Suprapubic skin (tissue), 4 donors: Measurements from ENCODE around the gene PLOD2. TPM values are rescaled to one million over a fixed set of nuclear protein-coding genes. Genes with fewer than 3 reads are reported as not detected.

Source experiments
- DNase-seq, 2 donors: peaks; one replicate each; pipeline ENCODE4 v3.0.0-alpha.2; 2019; ENCODE audit warnings: low spot score in 2 of 2
- H3K27ac ChIP-seq: fragments of 200-600 bp; sonication (generic); one replicate; pipeline ENCODE4 v1.5.1; 2019
- H3K27me3 ChIP-seq: fragments of 200-600 bp; sonication (generic); one replicate; pipeline ENCODE4 v1.5.1; 2019
- H3K36me3 ChIP-seq: fragments of 200-600 bp; sonication (generic); one replicate; pipeline ENCODE4 v1.5.1; 2019
- H3K4me1 ChIP-seq: fragments of 200-600 bp; sonication (generic); one replicate; pipeline ENCODE4 v1.5.1; 2019
- H3K4me3 ChIP-seq: fragments of 200-600 bp; sonication (generic); one replicate; pipeline ENCODE4 v1.5.1; 2019; ENCODE audit warnings: mild to moderate bottlenecking
- H3K9me3 ChIP-seq: fragments of 200-600 bp; sonication (generic); one replicate; pipeline ENCODE4 v1.5.1; 2019
- CTCF ChIP-seq, 2 donors: fragments of 200-600 bp in 1 of 2; fragments of 450-650 bp in 1 of 2; sonication (generic) in 1 of 2; IDR thresholded peaks; one replicate each; pipeline ENCODE4 v1.5.1; 2016 to 2019; ENCODE audit warnings: antibody characterized with exemption in 2 of 2, mild to moderate bottlenecking in 1 of 2, moderate library complexity in 1 of 2
- EP300 ChIP-seq: sonication (generic); formaldehyde crosslinking; IDR thresholded peaks from one replicate; pipeline ENCODE4 v1.6.1; 2017; ENCODE audit warnings: antibody characterized with exemption
- POLR2A ChIP-seq, 2 donors: fragments of 450-650 bp; IDR thresholded peaks; one replicate each; pipeline ENCODE4 v1.6.1; 2017; ENCODE audit warnings: antibody characterized with exemption in 2 of 2, mild to moderate bottlenecking in 2 of 2, moderate library complexity in 2 of 2
- POLR2AphosphoS5 ChIP-seq, 3 donors: sonication (generic); formaldehyde crosslinking; IDR thresholded peaks; one replicate each; pipeline ENCODE4 v1.6.1; 2017; ENCODE audit warnings: antibody characterized with exemption in 3 of 3
- WGBS: methylation state at CpG from one replicate; pipeline ENCODE4 v1.1.5; 2018; 5-methylcytosine and 5-hydroxymethylcytosine counted together
- total RNA-seq, 4 donors: library from RNA; depleted of rRNA; stranded (reverse); fragments of >200 nt; gene quantifications; one replicate each; pipeline ENCODE4 v1.1.0, GENCODE V29; 2016

Gene PLOD2
- 10 to 100 TPM in 2 of 4 donors, 1 to 10 TPM in 2; 5.3 to 19.0 (median 8.6) TPM for total RNA-seq

GRCh38 chr3:146160964-146161662, at the start of gene PLOD2:
Gene PLOD2, minus strand, starts transcription at chr3:146161184. Its CDS starts 195 bp downstream, at chr3:146160989.
- DNase-seq: peak; percentile 75 to 82
- H3K4me1 ChIP-seq: peaks cover 37% of the 10 kb centered on the region
- no peaks in the 10 kb centered on the region for H3K9me3 ChIP-seq
- peak within 1 kb of the TSS; percentile 90 for H3K4me3 ChIP-seq
- H3K27ac ChIP-seq: peak within 1 kb of the TSS; percentile 90
- TF ChIP-seq EP300: no peak
- peak in 1 of 2 donors; percentile 65 for TF ChIP-seq POLR2A (IDR thresholded peaks at IDR 0.05)
- no peaks in the 10 kb centered on the region for H3K36me3 ChIP-seq
- no peaks in the 10 kb centered on the region for H3K27me3 ChIP-seq
- WGBS: 0% methylated on average over 10 of the region's 74 CpGs

GRCh38 chr3:146209371-146209770, 48.4 kb upstream of the PLOD2 start:
- no peak for DNase-seq
- Histone ChIP-seq H3K27ac (no peak overlapping the region), H3K4me3 (no peak overlapping the region), H3K9me3 (no peaks in the 10 kb centered on the region), H3K27me3 (no peaks in the 10 kb centered on the region), H3K4me1 (no peaks in the 10 kb centered on the region), H3K36me3 (peaks cover 11% of the 10 kb centered on the region)
- TF ChIP-seq POLR2AphosphoS5 (IDR thresholded peaks at IDR 0.05) (no peak), EP300 (no peak), POLR2A (IDR thresholded peaks at IDR 0.05) (no peak), CTCF (IDR thresholded peaks at IDR 0.05) (no peak)

GRCh38 chr3:146203776-146204175, 42.8 kb upstream of the PLOD2 start:
- TF ChIP-seq EP300 (no peak), POLR2AphosphoS5 (IDR thresholded peaks at IDR 0.05) (no peak), CTCF (IDR thresholded peaks at IDR 0.05) (no peak), POLR2A (IDR thresholded peaks at IDR 0.05) (no peak)
- Histone ChIP-seq H3K9me3 (no peaks in the 10 kb centered on the region), H3K4me3 (no peak overlapping the region), H3K36me3 (peaks cover 11% of the 10 kb centered on the region), H3K4me1 (no peaks in the 10 kb centered on the region), H3K27ac (no peak overlapping the region), H3K27me3 (no peaks in the 10 kb centered on the region)
- no peak for DNase-seq

GRCh38 chr3:146200461-146201220, 39.7 kb upstream of the PLOD2 start:
- Histone ChIP-seq H3K27ac (no peak overlapping the region), H3K4me1 (no peaks in the 10 kb centered on the region), H3K36me3 (peaks cover 1% of the 10 kb centered on the region), H3K4me3 (no peak overlapping the region), H3K27me3 (no peaks in the 10 kb centered on the region), H3K9me3 (no peaks in the 10 kb centered on the region)
- DNase-seq: no peak
- 68% methylated on average over 2 of the region's 2 CpGs for WGBS
- TF ChIP-seq POLR2A (IDR thresholded peaks at IDR 0.05) (no peak), EP300 (no peak), CTCF (IDR thresholded peaks at IDR 0.05) (no peak), POLR2AphosphoS5 (IDR thresholded peaks at IDR 0.05) (no peak)

- Histone ChIP-seq H3K4me1 (no peaks in the 10 kb centered on the region), H3K27ac (no peak overlapping the region), H3K27me3 (no peaks in the 10 kb centered on the region), H3K9me3 (no peaks in the 10 kb centered on the region), H3K4me3 (no peak overlapping the region), H3K36me3 (no peaks in the 10 kb centered on the region)
- TF ChIP-seq EP300 (no peak), CTCF (IDR thresholded peaks at IDR 0.05) (no peak), POLR2AphosphoS5 (IDR thresholded peaks at IDR 0.05) (no peak), POLR2A (IDR thresholded peaks at IDR 0.05) (no peak)
- no peak for DNase-seq
- 84% methylated on average over 5 of the region's 5 CpGs for WGBS
Measured at GRCh38 chr3:146199762-146200161, 38.8 kb upstream of the PLOD2 start.
